GM12891 (cell line): ENCODE results near the gene DLGAP1.

Experiments
- DNase-seq: peaks from one replicate; pipeline ENCODE4 v3.0.0; 2011; ENCODE audit warnings: low spot score; ENCODE audit not compliant: insufficient read length
- FAIRE-seq: peaks from 2 replicates; lab custom pipeline; 2011; peaks lifted over from hg19 to GRCh38; lab: Jason Lieb, UNC
- PAX5 ChIP-seq: IDR thresholded peaks from 2 replicates; pipeline ENCODE4 v1.6.1; 2011; ENCODE audit warnings: low read length, moderate library complexity, mild to moderate bottlenecking; ENCODE audit not compliant: insufficient read depth, severe bottlenecking
- POLR2A ChIP-seq: IDR thresholded peaks from 2 replicates; pipeline ENCODE4 v1.6.1; 2011; ENCODE audit warnings: low read depth, low read length, control low read depth
- POLR2AphosphoS5 ChIP-seq: IDR thresholded peaks from 2 replicates; pipeline ENCODE4 v1.6.1; 2011; ENCODE audit warnings: low read depth, low read length, control low read depth
- POU2F2 ChIP-seq: IDR thresholded peaks from 2 replicates; pipeline ENCODE4 v1.6.1; 2011; ENCODE audit warnings: low read depth, mild to moderate bottlenecking, control low read depth, low read length, moderate library complexity
- SPI1 ChIP-seq: IDR thresholded peaks from 2 replicates; pipeline ENCODE4 v1.6.1; 2011; ENCODE audit warnings: low read depth, low read length, control low read depth
- TAF1 ChIP-seq: IDR thresholded peaks from 2 replicates; pipeline ENCODE4 v1.6.1; 2011; ENCODE audit warnings: low read depth, low read length, control low read depth

DLGAP1 gene

GRCh38 chr18:3970929-3971328, 484.2 kb downstream of the DLGAP1 start:
- DNase-seq (no peak), FAIRE-seq (no peak)
- no peak for TF ChIP-seq PAX5
- TF ChIP-seq POU2F2 = no peak
- TF ChIP-seq TAF1 = no peak
- TF ChIP-seq POLR2A = no peak
- no peak for TF ChIP-seq POLR2AphosphoS5
- no peak for TF ChIP-seq SPI1

- TF ChIP-seq POLR2A (no peak), TAF1 (no peak)
- no peak for FAIRE-seq
- DNase-seq = no peak
These were observed 487.5 kb downstream of the DLGAP1 start for GRCh38 chr18:3967359-3968180.

- no peak for DNase-seq
- FAIRE-seq = no peak
- TF ChIP-seq TAF1 = no peak
- no peak for TF ChIP-seq POLR2AphosphoS5
- no peak for TF ChIP-seq POLR2A
- no peak for TF ChIP-seq POU2F2
- no peak for TF ChIP-seq PAX5
- TF ChIP-seq SPI1 = no peak
These were observed 488.3 kb downstream of the DLGAP1 start for GRCh38 chr18:3966642-3967358.

- DNase-seq = no peak
- no peak for FAIRE-seq
- TF ChIP-seq SPI1 = no peak
- no peak for TF ChIP-seq POLR2A
- no peak for TF ChIP-seq PAX5
- no peak for TF ChIP-seq POU2F2
- TF ChIP-seq TAF1 = no peak
- TF ChIP-seq POLR2AphosphoS5 = no peak
These were observed 488.9 kb downstream of the DLGAP1 start for GRCh38 chr18:3966246-3966641.

- DNase-seq (no peak), FAIRE-seq (no peak)
- no peak for TF ChIP-seq POU2F2
- no peak for TF ChIP-seq POLR2AphosphoS5
- TF ChIP-seq POLR2A = no peak
- no peak for TF ChIP-seq TAF1
- TF ChIP-seq SPI1 = no peak
- TF ChIP-seq PAX5 = no peak
These were observed 494.1 kb downstream of the DLGAP1 start for GRCh38 chr18:3960977-3961376.

GRCh38 chr18:3960142-3960541, 495.0 kb downstream of the DLGAP1 start:
- TF ChIP-seq PAX5 = no peak
- TF ChIP-seq TAF1 = no peak
- no peak for FAIRE-seq
- no peak for DNase-seq

- DNase-seq (no peak), FAIRE-seq (no peak)
- TF ChIP-seq POU2F2 (no peak), SPI1 (no peak), TAF1 (no peak), POLR2A (no peak), PAX5 (no peak), POLR2AphosphoS5 (no peak)
These were observed 503.1 kb downstream of the DLGAP1 start for GRCh38 chr18:3952031-3952430.

GRCh38 chr18:3950668-3951404, 504.3 kb downstream of the DLGAP1 start:
- DNase-seq (no peak), FAIRE-seq (no peak)
- TF ChIP-seq POLR2A = no peak
- TF ChIP-seq POU2F2 = no peak
- TF ChIP-seq POLR2AphosphoS5 = no peak
- TF ChIP-seq PAX5 = no peak
- TF ChIP-seq TAF1 = no peak
- TF ChIP-seq SPI1 = no peak

- FAIRE-seq (no peak), DNase-seq (no peak)
- TF ChIP-seq POLR2A = no peak
- TF ChIP-seq POU2F2 = no peak
- no peak for TF ChIP-seq PAX5
- no peak for TF ChIP-seq POLR2AphosphoS5
- no peak for TF ChIP-seq TAF1
- TF ChIP-seq SPI1 = no peak
These were observed 506.1 kb downstream of the DLGAP1 start for GRCh38 chr18:3948958-3949357.
